ENCODE measurements around the gene HNRNPL. TPM values are rescaled to one million over a fixed set of nuclear protein-coding genes. Genes with fewer than 3 reads are reported as not detected.

Gene HNRNPL
- total and polyA plus RNA-seq, 10 of the 15 experiments (the other 5 are each of a cell fraction or from before 2014, with no cell fraction given): 32.5 to 512 (median 306) TPM

- ChIA-PET CTCF (interaction anchor here (0.6 to 4.8 kb wide), 11 partner anchors 9 to 476 kb away, joined by 3 to 62 read pairs (median 5); partner anchors contain the start of genes FAM98C, HNRNPL, MRPS12 and SARS2), SMC1A (ENCODE audit: uncharacterized antibody, unreplicated experiment) (interaction anchor here (0.6 to 1.9 kb wide), 9 partner anchors 9 to 366 kb away, joined by 3 to 9 read pairs (median 3); partner anchors contain the start of genes MRPS12 and SARS2), RAD21 (ENCODE audit: unreplicated experiment) (interaction anchor here (0.8 to 2.1 kb wide), 12 partner anchors 9 to 363 kb away, joined by 3 to 8 read pairs (median 4); partner anchors contain the start of genes MAP4K1, MRPS12, NFKBIB and SARS2), POLR2A (interaction anchor here (0.5 to 3.0 kb wide), 10 partner anchors 9 to 372 kb away, joined by 3 to 12 read pairs (median 6); partner anchors contain the start of genes ECH1, HNRNPL, NFKBIB and SIRT2)
- H3K27me3 ChIP-seq (replicated peaks in 1 of 2; ENCODE audit: control insufficient read depth in 2 of 2, insufficient read depth in 2 of 2, low read length in 1 of 2): no peaks in the 10 kb centered on the region
- in situ Hi-C loops (cut with MboI) (no loop called here), intact Hi-C loops (cut with micrococcal nuclease; ENCODE audit: unreplicated experiment) (loop anchor here (2.0 kb wide), 1 partner anchor 20 kb away; the partner anchor contains the start of genes NFKBIB and SIRT2)
- H3K79me2 ChIP-seq (ENCODE audit: control insufficient read depth, insufficient read depth, low read length): no peaks in the 10 kb centered on the region; the same call in none of the 2 replicates
- H3K36me3 ChIP-seq (ENCODE audit: control insufficient read depth in 2 of 2, insufficient read depth in 2 of 2, low read length in 1 of 2): no peaks in the 10 kb centered on the region; a peak in 1 of 4 replicates
- peak in 2 of 3 experiments; percentile 4 to 11; a peak in 1 of 6 replicates for TF ChIP-seq CTCF (IDR thresholded peaks at IDR 0.05 in 2 of 3, conservative IDR thresholded peaks at IDR 0.05 in 1 of 3; ENCODE audit: control insufficient read depth in 2 of 3, extremely low read depth in 1 of 3, insufficient read depth in 1 of 3, low read depth in 3 of 3, low read length in 3 of 3)
- 0 out of 2 replicates have a peak, but pooled peaks have one; percentile 14 for TF ChIP-seq RAD21 (IDR thresholded peaks at IDR 0.05; ENCODE audit: insufficient read depth, low read depth, low read length)
- peak; percentile 64 for TF ChIP-seq NR2F1 (conservative IDR thresholded peaks at IDR 0.05)
- peak; percentile 58 for TF ChIP-seq NR2C1 (IDR thresholded peaks at IDR 0.05)
- no peak for TF ChIP-seq NFYB (IDR thresholded peaks at IDR 0.05; ENCODE audit: insufficient read depth, low read depth, low read length)
- ATAC-seq: peak; percentile 36
- H3K4me2 ChIP-seq (ENCODE audit: control insufficient read depth, insufficient read depth): peak overlapping the region; percentile 92
- no peaks in the 10 kb centered on the region for H4K20me1 ChIP-seq (ENCODE audit: control insufficient read depth, insufficient read depth)
- WGBS (ENCODE audit: insufficient coverage, insufficient replicate concordance, low lambda C conversion rate, missing lambda C conversion rate): 53% methylated on average over 16 of the region's 16 CpGs
- H2AFZ ChIP-seq (ENCODE audit: control insufficient read depth, low read depth, low read length): peak overlapping the region; percentile 90
- H3K4me3 ChIP-seq: peak overlapping the region; percentile 73; the same call in 1 of the 2 replicates
- H3K9ac ChIP-seq (ENCODE audit: control insufficient read depth, insufficient read depth, low read length): peak overlapping the region; percentile 83
- DNase-seq (ENCODE audit: low read depth, low spot score): no peak
- TSS peak; percentile 96 for BruUV-seq (replicated peaks)
- no peak for FAIRE-seq
- H3K27ac ChIP-seq (ENCODE audit: control insufficient read depth, insufficient read depth): peak overlapping the region; percentile 95
- H3K9me3 ChIP-seq (replicated peaks; ENCODE audit: control insufficient read depth, insufficient read depth, low read length): no peaks in the 10 kb centered on the region
- H3K4me1 ChIP-seq (ENCODE audit: control insufficient read depth, insufficient read depth, low read length): peaks cover 7% of the 10 kb centered on the region
Measured at GRCh38 chr19:38878575-38879399, 29.0 kb upstream of the HNRNPL start.
